CD1c-positive myeloid dendritic cell (primary cell): Measurements from ENCODE around the gene KIAA1671.

Experiments used
- DNase-seq: peaks from one replicate; pipeline ENCODE4 v3.0.0-alpha.2; 2016; ENCODE audit errors: extremely low spot score

Gene KIAA1671

DNA sequence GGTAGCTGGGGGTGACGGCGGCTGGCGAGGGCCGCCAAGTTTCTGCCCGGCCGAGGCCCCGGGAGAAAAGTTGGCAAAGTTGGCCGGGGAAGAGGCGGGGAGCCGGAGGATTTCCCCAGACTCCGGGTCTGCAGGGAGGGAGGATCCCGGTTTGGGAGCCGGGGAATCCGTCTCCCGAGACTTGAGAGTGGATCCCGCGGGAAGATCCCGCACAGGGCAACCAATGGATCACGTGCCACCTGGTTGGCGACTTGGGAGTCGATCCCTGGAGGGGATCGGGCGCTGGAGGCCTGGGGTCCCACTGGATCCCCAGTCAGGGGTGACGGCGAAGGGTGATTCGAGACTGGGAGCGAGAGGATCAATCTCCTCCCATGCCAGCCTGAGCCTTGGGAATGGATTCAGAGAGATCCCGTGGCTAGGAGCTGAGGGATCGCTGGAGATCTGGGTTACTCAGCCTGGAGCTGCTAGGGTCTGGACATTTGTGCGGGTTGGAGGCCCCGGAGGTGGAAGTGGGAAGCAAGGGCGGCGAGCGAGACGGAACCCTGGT lies 394 bp downstream of the KIAA1671 start:
- no peak for DNase-seq

DNA sequence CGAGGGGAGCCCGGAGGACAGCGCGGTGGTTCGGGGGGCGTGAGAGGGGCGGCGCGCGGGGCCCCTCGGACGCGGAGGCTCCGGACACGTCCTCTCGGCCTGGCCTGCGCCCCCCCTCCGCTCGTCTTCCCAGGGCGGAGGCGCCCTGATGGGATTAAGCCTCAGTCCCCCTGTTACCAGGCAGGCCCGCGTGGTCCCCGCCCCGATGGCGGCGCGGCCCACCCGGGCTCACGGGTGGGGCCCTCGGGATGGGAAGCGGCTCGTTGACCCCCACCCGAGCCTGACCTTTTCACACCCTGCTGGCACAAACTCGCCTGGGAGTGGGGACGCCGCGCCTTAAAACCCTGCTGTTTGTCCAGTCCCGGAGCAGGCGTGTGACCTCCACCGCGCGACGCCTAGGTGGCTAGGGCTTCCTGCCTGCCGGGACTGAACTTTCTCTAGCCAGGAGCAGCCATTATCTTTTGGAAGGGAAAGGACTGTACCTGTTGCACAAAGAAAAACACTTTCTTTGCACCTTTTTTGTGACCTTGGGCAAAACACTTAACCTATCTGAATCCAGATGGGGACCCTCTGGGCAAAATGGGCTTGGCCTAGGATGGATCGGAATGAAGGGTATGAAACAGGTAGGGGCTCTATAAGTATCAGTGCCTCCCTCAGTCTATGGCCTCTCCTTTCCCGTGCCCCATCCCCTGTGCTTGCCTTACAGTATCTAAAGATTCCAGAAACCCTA lies 1.0 kb downstream of the KIAA1671 start:
- no peak for DNase-seq

DNA sequence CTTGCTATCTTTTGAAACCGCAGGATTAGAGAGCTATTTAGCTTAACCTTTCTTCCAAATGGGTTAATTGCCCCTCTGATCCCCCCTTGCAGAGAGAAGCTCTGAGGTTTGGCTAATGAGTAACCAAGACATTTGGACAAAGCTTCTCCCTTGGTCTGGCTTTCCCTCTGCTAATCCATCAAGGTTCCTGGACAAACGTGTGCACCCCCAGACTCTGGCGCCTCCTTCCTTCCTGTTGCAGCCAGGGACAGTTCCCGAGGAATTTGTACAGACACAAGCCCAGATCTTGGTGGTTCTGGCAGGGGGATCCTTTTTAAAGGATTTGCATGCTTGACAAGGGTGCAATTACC lies 1.6 kb downstream of the KIAA1671 start:
- no peak for DNase-seq

DNA sequence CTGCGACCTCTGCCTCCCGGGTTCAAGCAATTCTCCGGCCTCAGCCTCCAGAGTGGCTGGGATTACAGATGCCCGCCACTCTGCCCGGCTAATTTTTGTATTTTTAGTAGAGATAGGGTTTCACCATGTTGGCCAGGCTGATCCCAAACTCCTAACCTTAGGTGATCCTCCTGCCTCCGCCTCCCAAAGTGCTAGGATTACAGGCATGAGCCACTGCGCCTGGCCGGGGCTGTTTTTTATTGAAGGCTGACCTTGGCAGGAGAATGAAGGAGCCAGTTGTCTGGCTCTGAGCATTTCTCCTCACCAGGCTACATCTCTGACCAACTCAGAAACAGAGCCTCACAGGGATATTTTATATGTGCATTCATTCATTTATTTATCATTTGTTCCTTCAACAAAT lies 2.3 kb downstream of the KIAA1671 start:
- DNase-seq, result no peak

DNA sequence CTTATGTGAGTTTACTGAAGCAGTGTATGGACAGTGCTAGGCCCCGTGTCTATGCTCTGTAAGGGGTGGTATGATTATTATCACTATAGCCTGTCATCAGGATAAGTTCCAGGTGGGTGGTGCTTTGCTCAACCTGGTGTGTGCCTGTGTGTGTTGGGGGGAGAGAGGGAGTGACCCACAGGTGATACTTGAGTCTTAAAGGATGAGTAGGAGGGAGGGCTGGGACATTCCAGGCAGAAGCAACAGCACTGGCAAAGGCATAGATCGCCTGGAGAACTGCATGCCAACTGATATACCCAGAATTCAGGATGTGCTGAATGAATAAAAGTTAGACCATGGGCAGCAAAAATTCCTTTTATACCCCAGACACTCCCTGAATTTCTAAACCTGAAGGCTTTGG lies 4.5 kb downstream of the KIAA1671 start:
- DNase-seq, result no peak

DNA sequence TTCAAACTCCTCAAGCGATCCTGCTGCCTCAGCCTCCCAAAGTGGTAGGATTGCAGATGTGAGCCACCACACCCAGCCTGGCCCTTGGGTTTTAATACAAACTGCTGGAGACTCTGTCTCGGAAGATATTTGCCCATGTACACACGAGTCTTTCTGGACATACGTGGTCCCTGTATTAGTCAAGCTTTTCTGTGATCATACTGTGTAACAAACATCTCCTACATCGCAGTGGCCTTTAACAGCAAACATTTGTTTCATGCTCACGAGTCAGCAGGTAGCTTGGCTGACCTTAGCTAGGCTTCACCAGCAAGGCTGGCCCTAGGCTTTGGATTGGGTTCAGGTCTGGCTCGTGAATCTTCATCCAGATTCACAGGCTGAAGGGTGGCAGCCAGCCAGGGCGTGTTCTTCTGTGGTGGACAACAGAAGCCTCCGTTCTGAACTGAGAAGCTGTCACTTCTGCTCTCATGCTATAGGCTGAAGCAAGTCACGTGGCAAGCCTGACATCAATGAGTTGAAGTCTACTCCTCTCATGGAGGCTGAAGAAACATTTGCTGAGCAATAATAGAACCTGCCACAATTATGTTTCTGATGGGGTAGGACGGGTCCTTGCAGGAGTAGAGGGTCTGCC lies 8.8 kb downstream of the KIAA1671 start:
- no peak for DNase-seq

DNA sequence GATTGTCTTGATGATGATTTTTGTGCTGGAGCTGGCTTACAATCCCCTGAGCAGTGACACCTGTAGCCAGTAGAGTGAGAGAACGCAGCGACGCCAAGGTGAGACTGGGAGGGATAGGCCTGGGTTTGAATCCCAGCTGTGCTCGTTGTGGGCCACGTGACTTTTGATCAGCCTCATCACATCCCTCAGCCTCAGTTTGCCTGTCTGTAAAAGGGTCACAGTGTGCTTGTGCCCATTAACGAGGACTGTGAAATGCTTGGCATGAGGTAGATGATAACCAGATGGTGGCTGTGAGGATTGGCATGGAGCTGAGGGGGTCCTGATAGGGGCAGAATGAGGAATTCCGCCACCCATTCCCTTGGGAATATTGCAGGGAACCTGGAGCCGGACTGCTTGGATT lies 9.6 kb downstream of the KIAA1671 start:
- no peak for DNase-seq

DNA sequence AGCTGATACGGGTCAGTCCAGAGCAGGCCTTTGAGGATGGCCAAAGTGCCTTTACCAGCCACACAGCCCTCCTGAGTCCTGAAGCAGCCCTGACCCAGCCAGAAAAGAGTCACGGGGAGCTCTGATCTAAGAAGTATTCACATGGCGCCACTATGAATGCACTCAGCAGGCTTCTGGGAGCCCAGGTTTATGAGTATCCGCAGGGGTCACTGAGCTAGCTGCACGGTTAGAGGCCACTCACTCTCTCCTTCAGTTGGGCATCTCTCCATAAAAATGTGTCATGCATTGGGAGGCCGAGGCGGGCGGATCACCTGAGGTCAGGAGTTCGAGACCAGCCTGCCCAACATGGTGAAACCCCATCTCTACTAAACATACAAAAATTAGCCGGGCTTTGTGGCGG lies 10.3 kb downstream of the KIAA1671 start:
- no peak for DNase-seq

DNA sequence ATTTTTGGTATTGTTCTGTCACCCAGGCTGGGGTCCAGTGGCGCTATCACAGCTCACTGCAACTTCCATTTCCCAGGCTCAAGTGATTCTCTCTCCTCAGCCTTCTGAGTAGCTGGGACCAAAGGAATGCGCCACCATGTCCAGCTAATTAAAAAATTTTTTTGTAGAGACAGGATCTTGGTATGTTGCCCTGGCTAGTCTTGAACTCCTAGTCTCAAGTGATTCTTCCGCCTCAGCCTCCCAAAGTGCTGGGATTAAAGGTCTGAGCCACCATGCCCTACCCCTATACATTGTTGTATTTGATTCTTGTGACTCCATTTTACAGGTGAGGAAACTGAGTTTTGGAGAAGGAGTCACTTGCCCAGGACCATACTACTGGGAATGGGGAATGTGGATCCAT lies 11.9 kb downstream of the KIAA1671 start:
- no peak for DNase-seq

DNA sequence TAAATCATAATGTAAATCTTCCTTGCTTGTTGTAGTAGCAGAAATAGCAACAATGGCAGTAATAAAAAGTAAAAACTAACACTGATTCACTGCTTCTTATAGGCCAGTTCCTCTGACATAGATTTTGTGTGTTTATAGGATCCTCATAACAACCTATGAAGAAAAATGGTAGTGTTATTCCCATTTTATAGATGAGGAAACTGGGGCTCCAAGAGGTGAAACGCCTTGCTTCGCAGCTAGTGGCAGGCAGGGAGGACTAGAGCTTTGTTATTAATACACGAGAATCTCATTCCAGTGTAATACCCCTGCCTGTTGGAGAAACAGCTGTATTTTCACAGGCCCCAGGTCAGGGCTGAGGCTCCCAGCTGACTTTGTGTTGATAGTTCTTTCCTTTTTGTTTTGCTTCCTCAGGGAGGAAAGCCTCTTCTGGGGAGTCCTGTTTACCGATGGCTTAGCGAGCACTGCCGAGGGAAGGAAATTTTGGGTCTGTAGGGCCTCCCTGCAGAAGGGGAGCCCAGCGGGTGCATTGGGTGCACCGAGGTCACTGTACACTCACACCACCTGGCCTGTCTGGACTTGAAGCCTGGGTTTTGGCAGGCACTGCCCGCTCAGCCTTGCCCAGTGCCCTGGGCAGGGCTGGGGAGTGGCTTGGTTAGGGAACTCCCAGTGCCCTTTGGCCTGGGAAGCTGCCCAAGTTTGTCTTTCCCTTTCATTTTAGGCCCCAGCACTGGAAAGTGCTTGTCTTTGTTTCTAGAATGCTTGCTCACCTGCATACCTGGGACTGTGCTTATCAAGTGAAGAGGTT lies 13.5 kb downstream of the KIAA1671 start:
- no peak for DNase-seq

DNA sequence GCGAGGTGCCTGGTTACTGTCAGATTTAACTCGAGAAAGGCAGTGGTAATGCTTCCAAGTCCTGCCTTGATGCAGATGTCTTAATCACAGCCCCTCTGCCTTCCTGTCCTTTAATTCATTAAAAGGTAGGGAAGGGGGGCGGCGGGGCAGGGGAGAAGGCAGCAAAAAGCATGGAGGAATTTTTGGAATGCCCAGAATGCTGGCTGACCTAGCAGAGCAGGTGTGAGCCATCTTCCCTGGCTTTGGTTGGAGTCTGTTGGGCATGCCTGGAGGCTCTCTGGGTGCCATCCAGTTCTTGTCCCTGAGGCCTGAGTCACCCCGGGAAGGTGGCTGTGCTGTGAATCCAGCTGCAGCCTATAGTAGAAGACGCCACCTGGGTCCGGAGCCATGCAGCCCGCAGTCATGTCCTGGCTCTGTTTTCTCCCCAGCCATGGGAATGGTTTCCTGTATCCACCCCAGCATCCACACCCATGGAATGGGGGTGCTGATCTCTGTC lies 15.6 kb downstream of the KIAA1671 start:
- no peak for DNase-seq

DNA sequence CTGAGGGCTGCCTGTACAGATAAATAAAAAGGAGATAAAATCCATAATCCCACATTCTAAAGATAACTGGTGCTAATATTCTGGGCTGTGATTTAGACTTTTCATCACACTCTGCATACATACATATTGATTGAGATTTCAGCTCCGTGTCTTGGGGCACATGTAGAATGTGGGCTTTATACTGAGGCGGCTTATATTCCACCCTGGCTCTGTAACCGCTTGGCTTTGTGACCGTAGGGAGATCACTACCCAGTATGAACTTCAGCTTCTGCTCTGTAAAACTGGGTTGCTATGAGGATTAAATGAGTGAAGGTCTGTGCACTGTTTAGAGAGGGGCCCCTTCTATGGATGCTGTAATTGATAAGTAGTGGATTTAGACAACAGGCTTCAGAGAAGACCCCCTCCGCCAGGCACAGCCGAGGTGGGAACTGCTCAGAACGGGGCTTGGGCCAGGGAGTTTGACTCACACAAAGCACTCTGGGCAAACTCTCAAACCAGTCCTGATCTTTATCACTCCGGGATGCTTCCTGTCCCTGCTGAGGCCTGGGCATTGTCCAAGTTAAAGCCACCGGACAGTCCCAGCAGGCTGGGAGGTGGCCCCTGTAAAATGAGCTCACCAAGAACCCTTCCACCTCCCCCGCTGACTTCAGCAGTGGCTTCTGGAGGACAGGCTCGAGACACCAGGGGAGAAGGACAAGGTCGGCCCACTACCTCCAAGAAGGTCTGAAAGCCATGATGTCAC lies 17.2 kb downstream of the KIAA1671 start:
- no peak for DNase-seq

DNA sequence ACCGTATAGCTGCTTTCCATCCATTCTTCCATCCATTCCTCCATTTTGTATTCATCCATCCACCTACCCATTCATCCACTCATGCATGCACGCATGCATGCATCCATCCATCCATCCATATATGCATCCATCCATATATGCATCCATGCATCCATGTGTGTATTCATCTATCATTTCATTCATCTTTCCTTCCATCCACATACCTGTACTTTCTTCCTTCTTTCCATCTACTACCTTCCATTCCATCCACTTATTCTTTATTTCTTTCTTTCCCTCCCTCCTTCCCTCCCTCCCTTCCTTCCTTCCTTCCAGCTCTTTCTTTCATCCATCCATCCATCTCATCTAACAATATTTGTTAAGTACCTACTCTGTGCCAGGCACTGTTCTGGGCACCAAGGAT lies 19.9 kb downstream of the KIAA1671 start:
- no peak for DNase-seq

DNA sequence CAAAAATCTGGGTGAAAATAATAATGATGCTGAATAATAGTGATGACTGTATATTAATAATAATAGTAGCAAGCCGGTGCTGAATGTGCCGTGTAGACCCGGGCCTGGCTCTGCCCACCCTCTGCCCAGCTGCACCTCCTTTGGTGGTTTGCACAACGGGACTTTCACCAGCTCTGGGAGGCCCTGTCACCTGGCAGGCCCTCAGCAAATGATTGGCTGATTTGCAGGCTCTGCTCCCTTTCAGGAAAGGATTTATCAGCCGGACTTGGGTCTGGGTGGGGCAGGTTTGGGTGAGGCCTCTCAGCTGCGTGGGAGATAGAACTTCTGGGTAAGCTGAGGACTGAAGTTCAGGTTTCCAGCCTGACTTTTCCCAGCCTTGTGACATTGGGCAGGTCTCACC lies 21.4 kb downstream of the KIAA1671 start:
- DNase-seq, result no peak

DNA sequence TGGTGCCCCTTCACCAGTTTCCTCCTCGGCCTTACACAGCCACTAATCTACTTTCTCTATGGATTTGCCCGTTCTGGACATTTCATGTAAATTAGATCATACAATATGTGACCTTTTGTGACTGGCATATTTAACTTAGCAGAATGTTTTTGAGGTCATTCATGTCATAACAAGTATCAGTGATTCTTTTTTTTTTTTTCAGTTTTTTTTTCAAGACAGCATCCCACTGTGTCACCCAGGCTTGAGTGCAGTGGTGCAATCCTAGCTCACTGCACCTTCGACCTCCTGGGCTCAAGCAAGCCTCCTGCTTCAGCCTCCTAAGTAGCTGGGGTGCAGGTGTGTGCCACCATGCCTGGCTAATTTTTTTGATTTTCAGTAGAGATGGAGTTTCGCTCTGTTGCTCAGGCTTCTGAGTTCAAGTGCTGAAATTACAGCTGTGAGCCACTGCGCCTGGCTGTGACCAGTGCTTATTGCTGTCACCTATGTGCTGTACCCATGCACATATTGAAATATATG lies 22.7 kb downstream of the KIAA1671 start:
- no peak for DNase-seq

DNA sequence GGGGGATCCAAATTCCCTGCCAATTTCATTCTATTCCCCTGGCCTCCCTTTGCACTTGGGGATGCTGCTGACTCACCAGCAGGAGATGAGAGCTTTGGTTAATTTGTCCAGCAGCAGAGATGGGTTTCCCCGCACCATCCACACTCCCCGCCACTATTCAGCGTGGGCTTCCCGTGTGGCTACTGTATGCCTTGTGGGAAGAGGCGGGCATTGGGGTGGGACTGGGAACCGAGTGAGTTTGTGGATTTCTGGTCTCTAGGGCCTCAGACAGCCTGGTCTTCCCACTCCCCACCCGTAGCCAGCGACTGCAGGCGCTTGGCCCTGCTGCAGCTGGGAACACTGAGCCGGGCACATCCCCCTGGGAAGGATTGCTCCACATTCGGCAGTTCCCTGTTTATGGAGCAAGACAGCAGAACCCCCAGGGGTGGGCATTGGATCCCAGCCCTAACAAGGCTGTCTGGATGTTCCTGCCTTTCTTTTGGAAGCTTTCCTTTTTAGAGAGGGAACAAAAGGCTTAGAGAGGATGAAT lies 23.4 kb downstream of the KIAA1671 start:
- DNase-seq, result no peak

DNA sequence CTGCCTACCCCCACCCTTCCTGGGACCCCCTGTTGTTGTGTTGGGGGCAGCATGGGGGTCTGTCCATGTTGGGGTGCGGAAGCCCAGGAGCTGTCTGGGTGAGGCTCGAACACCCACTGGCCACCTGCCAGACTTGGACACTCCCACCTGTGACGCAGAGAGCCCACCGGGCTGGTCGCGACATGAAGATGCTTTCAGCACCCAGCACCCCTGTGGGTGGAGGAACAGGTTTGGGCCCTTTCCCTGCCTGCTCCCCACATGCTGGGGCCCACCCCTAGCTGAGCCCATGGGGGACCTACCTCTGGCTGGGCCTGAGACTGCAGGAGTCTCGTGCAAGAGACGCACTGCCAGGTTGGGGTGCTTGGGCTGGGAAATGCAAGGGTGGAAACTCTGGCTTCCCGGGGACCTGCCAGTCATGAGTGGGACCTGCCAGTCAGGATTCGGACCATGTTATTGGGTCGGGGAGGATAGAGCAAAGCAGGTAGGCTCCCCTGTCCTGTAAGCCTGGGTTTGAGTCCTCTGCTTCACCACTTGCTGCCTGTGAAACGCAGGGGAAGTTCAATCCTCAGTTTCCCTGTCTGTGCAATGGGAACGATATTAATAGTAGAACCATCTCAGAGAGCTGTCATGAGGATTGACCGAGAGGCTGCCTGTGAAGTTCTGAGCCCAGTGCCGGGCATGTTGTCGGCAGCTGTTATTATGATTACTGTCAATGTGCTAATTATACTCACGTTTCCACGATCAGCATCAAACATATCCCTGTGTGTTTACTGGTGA lies 24.1 kb downstream of the KIAA1671 start:
- DNase-seq, result no peak

DNA sequence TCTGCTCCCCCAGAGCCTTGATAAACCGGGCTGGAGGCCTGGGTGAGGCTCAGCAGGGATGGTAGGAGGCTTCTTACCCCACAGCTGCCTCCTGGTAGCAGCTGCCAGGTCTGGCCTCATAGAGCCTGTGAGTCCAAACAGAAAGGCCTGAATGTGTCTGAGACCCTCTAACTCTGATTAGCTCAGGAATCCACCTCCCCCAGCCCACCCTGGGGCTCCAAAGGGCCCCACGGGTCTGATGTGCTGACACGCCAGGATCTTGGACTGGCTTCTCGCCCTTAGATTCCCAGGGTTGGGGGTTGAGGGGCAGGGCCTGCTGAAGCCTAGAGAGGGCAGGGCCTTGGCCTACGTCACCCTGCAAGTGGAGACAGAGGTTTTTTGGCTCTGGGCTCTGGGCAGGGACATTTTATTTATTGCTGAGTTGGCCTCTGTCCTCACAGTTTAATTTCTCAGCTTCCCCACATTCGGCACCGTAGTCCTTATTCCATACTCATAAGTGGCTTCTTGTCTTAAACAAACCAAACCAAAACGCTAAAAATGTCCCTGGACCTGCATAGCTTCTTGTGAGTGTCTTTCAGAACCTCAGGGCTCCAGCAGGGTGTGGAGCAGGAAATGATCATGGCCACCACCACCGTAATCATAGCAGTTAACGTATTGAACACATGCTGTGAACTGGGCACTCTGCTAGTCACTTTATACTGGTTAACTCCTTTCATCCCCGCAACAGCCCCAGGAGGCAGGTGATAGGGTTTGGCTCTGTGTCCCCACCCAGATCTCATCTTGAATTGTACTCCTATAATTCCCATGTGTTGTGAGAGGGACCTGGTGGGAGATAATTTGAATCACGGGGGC lies 25.1 kb downstream of the KIAA1671 start:
- DNase-seq, result no peak

DNA sequence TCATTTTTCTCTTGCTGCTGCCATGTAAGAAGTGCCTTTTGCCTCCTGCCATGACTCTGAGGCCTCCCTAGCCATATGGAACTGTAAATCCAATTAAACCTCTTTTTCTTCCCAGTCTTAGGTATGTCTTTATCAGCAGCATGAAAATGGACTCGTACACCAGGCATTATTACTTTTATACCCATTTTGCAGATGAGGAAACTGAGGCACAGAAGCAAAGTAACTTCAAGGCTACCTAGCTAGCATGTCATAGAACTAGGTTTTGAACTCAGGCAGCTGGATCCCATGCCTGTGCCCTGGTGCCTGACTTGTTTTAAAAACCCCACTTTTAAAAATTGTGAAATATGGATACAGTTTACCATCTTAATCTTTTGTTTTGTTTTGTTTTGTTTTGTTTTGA lies 25.8 kb downstream of the KIAA1671 start:
- DNase-seq, result no peak

DNA sequence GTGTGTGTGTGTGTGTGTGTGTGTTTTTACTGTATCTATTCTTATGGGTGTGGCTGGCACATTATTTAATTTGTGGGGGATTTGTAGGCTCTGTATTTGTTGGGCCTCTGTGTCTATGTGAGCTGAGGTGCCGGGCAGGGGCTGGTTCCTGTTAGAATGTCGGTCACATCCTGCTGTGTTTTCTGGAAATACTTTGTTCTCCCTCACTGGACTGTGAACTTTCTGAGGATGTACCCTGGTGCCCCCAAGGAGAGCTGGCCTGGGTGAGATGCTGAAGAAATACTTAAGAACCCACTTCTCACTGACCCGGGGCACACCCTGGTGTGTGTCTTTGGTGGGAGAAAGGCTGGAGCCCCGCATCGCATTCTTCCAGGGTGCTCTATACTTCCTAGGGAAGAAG lies 28.6 kb downstream of the KIAA1671 start:
- DNase-seq, result no peak
